Stimulated activated naive CD4-positive, alpha-beta T cell (primary cell): ENCODE results near the gene FAM120B.

ENCODE experiments used
- DNase-seq, 6 experiments: peaks; one replicate each; lab custom pipeline; 2025; lab: John Stamatoyannopoulos, UW

FAM120B gene

GRCh38 chr6:170286934-170287265 lies 19.7 kb upstream of the FAM120B start:
- no peak for DNase-seq

- no peak for DNase-seq
These were observed 19.1 kb upstream of the FAM120B start for GRCh38 chr6:170287371-170287876.

- no peak for DNase-seq
These were observed 18.4 kb upstream of the FAM120B start for GRCh38 chr6:170288091-170288631.

- DNase-seq, result peak in 2 of 6 experiments; percentile 25 to 49
These were observed 17.7 kb upstream of the FAM120B start for GRCh38 chr6:170288852-170289179.

- peak in 3 of 6 experiments; percentile 15 to 49 (median 19) for DNase-seq
These were observed 17.2 kb upstream of the FAM120B start for GRCh38 chr6:170289180-170289931.

- DNase-seq, result peak in 1 of 6 experiments; percentile 25
These were observed 16.6 kb upstream of the FAM120B start for GRCh38 chr6:170289951-170290295.

GRCh38 chr6:170290296-170291128 lies 16.0 kb upstream of the FAM120B start, which contains the start of gene DLL1:
DLL1 (minus strand) TSS chr6:170291078; CDS start chr6:170290139, 939 bp downstream.
- DNase-seq, result peak in 4 of 6 experiments; percentile 25 to 63 (median 36)

- DNase-seq, result peak; percentile 17 to 50 (median 36)
These were observed 15.1 kb upstream of the FAM120B start for GRCh38 chr6:170291271-170292110.

GRCh38 chr6:170292111-170292406 lies 14.5 kb upstream of the FAM120B start:
- no peak for DNase-seq

- peak in 2 of 6 experiments; percentile 15 to 37 for DNase-seq
These were observed 14.0 kb upstream of the FAM120B start for GRCh38 chr6:170292407-170293158.

- DNase-seq, result no peak
These were observed 13.0 kb upstream of the FAM120B start for GRCh38 chr6:170293341-170294231.

GRCh38 chr6:170294298-170294730 lies 12.2 kb upstream of the FAM120B start:
- no peak for DNase-seq

GRCh38 chr6:170294813-170295509 lies 11.6 kb upstream of the FAM120B start:
- DNase-seq, result peak in 2 of 6 experiments; percentile 21 to 25

- DNase-seq, result peak in 5 of 6 experiments; percentile 26 to 90 (median 71)
These were observed 10.8 kb upstream of the FAM120B start for GRCh38 chr6:170295510-170296422.

GRCh38 chr6:170296423-170296745 lies 10.2 kb upstream of the FAM120B start:
- DNase-seq, result no peak

GRCh38 chr6:170296746-170297575 lies 9.6 kb upstream of the FAM120B start:
- DNase-seq, result peak in 2 of 6 experiments; percentile 12 to 27

GRCh38 chr6:170297576-170298330 lies 8.8 kb upstream of the FAM120B start:
- no peak for DNase-seq
